Activated CD4-positive, alpha-beta memory T cell treated with anti-CD3 and anti-CD28 coated beads, Interleukin-2, amount 10 ng/mL, durations not matched to agents 7 days and 5 days (primary cell): ENCODE data around the gene ERG28. TPM values are rescaled to one million over a fixed set of nuclear protein-coding genes. Genes with fewer than 3 reads are reported as not detected.

ENCODE experiments used
- CTCF ChIA-PET: fragments of 350-600 bp; sonication (Branson Sonifier 250); formaldehyde crosslinking; loops from one replicate; lab custom pipeline; 2021; ENCODE audit warnings: antibody characterized with exemption, inconsistent platforms; lab: Charles Lee
- POLR2A ChIA-PET: fragments of 350-600 bp; sonication (Branson Sonifier 250); formaldehyde crosslinking; loops from one replicate; lab custom pipeline; 2021; ENCODE audit warnings: antibody characterized with exemption; lab: Charles Lee
- DNase-seq: peaks from one replicate; pipeline ENCODE4 v3.0.0-alpha.2; 2020
- H3K27ac Mint-ChIP-seq: one replicate; pipeline ENCODE4 v1.8.0; 2021; ENCODE audit warnings: mild to moderate bottlenecking, mixed read lengths
- H3K27me3 Mint-ChIP-seq: one replicate; pipeline ENCODE4 v1.8.0; 2021; ENCODE audit warnings: mixed read lengths
- H3K36me3 Mint-ChIP-seq: one replicate; pipeline ENCODE4 v1.8.0; 2021; ENCODE audit warnings: low read depth, mixed read lengths
- H3K4me1 Mint-ChIP-seq: one replicate; pipeline ENCODE4 v1.8.0; 2021; ENCODE audit warnings: mixed read lengths
- H3K4me3 Mint-ChIP-seq: one replicate; pipeline ENCODE4 v1.8.0; 2021; ENCODE audit warnings: mild to moderate bottlenecking, mixed read lengths
- H3K9me3 Mint-ChIP-seq: one replicate; pipeline ENCODE4 v1.8.0; 2021; ENCODE audit warnings: mixed read lengths
- total RNA-seq, 2 experiments: library from RNA; stranded (reverse); gene quantifications; one replicate each; pipeline ENCODE4 v1.2.3, GENCODE V29; 2021

Gene ERG28
- total RNA-seq, 2 experiments from 2014 or later = 26.9 to 29.4 TPM

DNA sequence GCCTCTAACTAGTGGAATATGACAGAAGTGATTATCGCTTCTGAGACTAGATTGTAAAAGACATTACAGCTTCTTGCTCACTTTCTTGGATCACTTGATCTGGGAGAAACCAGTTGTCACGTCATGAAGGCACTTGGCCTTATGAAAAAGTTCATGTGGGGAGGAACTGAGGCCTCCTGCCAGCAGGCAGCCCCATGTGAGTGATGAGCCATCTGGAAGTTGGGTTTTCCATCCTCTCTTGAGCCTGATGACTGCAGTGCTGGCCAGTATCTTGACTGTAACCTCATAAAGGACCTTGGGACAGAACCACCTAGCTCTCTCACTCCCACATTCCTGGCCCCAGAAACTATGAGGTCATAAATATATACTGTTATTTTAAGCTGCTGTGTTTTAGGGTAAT is 28.3 kb upstream of the ERG28 start:
- no peaks in the 10 kb centered on the region for H3K27me3 Mint-ChIP-seq
- peaks cover 43% of the 10 kb centered on the region for H3K36me3 Mint-ChIP-seq
- POLR2A ChIA-PET = no interaction called here
- no peaks in the 10 kb centered on the region for H3K4me1 Mint-ChIP-seq
- CTCF ChIA-PET = no interaction called here
- H3K27ac Mint-ChIP-seq = no peak overlapping the region
- H3K4me3 Mint-ChIP-seq = no peak overlapping the region
- DNase-seq = no peak
- H3K9me3 Mint-ChIP-seq = no peaks in the 10 kb centered on the region

GRCh38 chr14:75685910-75686309 is 25.2 kb upstream of the ERG28 start:
- no peak overlapping the region for H3K27ac Mint-ChIP-seq
- ChIA-PET POLR2A (no interaction called here), CTCF (no interaction called here)
- H3K36me3 Mint-ChIP-seq = peaks cover 41% of the 10 kb centered on the region
- no peak for DNase-seq
- no peaks in the 10 kb centered on the region for H3K9me3 Mint-ChIP-seq
- no peaks in the 10 kb centered on the region for H3K4me1 Mint-ChIP-seq
- H3K27me3 Mint-ChIP-seq = no peaks in the 10 kb centered on the region
- H3K4me3 Mint-ChIP-seq = no peak overlapping the region

DNA sequence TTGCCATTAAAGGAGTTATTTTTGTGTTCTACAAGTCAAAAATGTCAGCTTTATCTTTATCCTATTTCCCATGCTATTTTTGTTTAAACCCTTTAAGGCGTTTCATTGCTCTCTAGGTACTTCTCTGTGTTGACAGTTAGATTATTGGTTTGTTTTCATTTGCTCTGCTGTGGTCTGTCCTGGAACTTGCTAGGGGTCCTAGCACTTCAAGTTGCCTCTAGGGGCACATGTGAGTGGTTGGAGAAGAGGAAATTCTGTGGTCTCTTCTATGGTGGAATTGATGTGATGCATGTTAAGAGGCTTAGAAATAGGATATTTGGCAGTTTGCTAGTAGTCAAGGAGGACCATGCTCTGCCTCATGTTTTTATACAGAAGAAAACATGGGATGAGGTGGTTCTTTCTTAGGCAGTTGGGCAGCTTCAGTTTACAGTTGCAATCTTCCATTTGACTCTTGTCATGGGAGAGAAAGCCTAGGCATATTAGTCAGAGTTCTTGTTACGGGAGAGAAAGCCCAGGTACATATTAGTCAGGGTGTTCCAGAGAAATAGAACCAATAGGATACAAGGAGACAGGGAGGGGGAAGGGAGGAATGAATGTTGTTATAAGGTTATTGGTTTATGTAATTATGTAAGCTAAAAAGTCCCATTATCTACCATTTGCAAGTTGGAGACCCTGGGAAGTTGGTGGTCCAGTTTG is 14.7 kb upstream of the ERG28 start:
- Mint-ChIP-seq H3K4me1 (peaks cover 22% of the 10 kb centered on the region), H3K36me3 (peaks cover 46% of the 10 kb centered on the region), H3K27me3 (no peaks in the 10 kb centered on the region), H3K27ac (no peak overlapping the region), H3K4me3 (no peak overlapping the region), H3K9me3 (peaks cover 9% of the 10 kb centered on the region)
- no peak for DNase-seq
- POLR2A ChIA-PET = no interaction called here
- CTCF ChIA-PET = interaction anchor here (0.6 to 1.2 kb wide), 3 partner anchors 8 to 372 kb away, joined by 3 to 4 read pairs (median 3); no protein-coding TSS in a partner anchor

GRCh38 chr14:75673345-75674035 is 12.8 kb upstream of the ERG28 start:
- ChIA-PET POLR2A (interaction anchor here (1.5 kb wide), 1 partner anchor 12 kb away, joined by 4 read pairs; the partner anchor contains the start of genes ERG28 and TTLL5), CTCF (interaction anchor here (1.2 to 2.2 kb wide), 2 partner anchors 13 to 20 kb away, joined by 4 to 7 read pairs; partner anchors contain the start of genes ERG28 and TTLL5)
- Mint-ChIP-seq H3K36me3 (peaks cover 58% of the 10 kb centered on the region), H3K27ac (no peak overlapping the region), H3K4me3 (no peak overlapping the region), H3K27me3 (no peaks in the 10 kb centered on the region), H3K9me3 (peaks cover 9% of the 10 kb centered on the region), H3K4me1 (peaks cover 22% of the 10 kb centered on the region)
- no peak for DNase-seq

GRCh38 chr14:75672605-75673192 is 12.0 kb upstream of the ERG28 start:
- peaks cover 22% of the 10 kb centered on the region for H3K4me1 Mint-ChIP-seq
- ChIA-PET CTCF (interaction anchor here (1.2 to 2.2 kb wide), 2 partner anchors 12 to 19 kb away, joined by 4 to 7 read pairs; partner anchors contain the start of genes ERG28 and TTLL5), POLR2A (interaction anchor here (1.5 kb wide), 1 partner anchor 12 kb away, joined by 4 read pairs; the partner anchor contains the start of genes ERG28 and TTLL5)
- H3K36me3 Mint-ChIP-seq = peaks cover 62% of the 10 kb centered on the region
- H3K27ac Mint-ChIP-seq = no peak overlapping the region
- peaks cover 9% of the 10 kb centered on the region for H3K9me3 Mint-ChIP-seq
- H3K27me3 Mint-ChIP-seq = no peaks in the 10 kb centered on the region
- no peak for DNase-seq
- H3K4me3 Mint-ChIP-seq = no peak overlapping the region

DNA sequence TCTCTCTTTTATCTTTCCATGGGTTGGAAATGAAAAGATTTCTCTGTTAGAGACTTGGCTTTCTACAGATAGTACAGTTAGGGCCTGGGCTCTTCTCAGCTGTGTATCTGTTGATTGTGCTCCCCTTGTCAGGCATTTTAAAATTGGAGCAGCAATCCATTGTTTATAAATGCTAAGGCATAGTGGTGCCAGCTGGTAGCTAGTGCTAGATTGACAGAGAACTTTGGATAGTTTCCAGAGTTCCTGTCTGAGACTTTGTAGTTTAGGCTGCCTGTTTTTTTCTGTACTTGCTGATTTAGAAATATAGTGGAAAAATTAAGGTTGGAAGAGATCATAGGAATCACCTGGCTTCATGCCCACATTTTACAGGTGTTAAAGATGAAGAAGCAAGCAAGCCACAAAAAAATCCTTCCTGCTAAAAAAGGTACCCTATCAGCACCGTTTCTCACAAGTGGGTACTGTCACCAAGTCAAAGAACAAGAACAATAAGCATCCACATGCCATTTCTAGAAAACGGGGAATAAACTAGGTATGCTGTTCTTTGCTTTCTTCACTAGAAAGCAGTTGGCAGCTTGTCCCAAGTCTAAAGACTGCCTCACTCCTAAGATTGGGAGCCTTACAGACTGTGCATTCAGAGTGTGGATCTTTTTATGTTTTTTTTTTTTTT is 6.6 kb upstream of the ERG28 start:
- H3K9me3 Mint-ChIP-seq = peaks cover 4% of the 10 kb centered on the region
- H3K36me3 Mint-ChIP-seq = peaks cover 42% of the 10 kb centered on the region
- no peak for DNase-seq
- H3K4me3 Mint-ChIP-seq = no peak overlapping the region
- POLR2A ChIA-PET = no interaction called here
- no peak overlapping the region for H3K27ac Mint-ChIP-seq
- no peaks in the 10 kb centered on the region for H3K27me3 Mint-ChIP-seq
- peaks cover 11% of the 10 kb centered on the region for H3K4me1 Mint-ChIP-seq
- CTCF ChIA-PET = interaction anchor here (0.7 to 1.5 kb wide), 2 partner anchors 9 to 90 kb away, joined by 3 read pairs; no protein-coding TSS in a partner anchor

- Mint-ChIP-seq H3K4me3 (peak overlapping the region; percentile 34), H3K27me3 (no peaks in the 10 kb centered on the region), H3K36me3 (peaks cover 17% of the 10 kb centered on the region), H3K4me1 (peaks cover 35% of the 10 kb centered on the region), H3K9me3 (no peaks in the 10 kb centered on the region), H3K27ac (no peak overlapping the region)
- no peak for DNase-seq
- ChIA-PET CTCF (interaction anchor here (1.5 kb wide), 2 partner anchors 9 to 324 kb away, joined by 3 to 7 read pairs; no protein-coding TSS in a partner anchor), POLR2A (interaction anchor here (0.5 kb wide), 1 partner anchor 900 kb away, joined by 3 read pairs; no protein-coding TSS in a partner anchor)
Measured at GRCh38 chr14:75662966-75663365, 2.3 kb upstream of the ERG28 start.

DNA sequence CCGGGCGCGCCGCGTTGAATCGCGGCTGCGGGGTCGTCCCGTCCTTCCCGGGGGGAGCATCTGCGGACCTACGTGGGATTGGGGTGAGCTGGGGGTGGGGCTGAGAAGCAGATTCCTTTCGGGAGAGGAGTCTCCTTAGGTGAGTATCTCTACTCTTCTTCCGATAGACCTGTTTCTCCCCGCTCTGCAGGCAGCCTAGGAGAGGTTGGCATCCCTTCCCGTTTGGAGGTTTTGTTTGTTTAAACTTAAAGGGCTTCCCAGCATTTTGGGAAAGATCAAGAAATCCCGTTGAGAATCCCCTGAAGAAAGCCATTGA is 781 bp upstream of the ERG28 start:
- ChIA-PET POLR2A (interaction anchor here (1.0 to 1.9 kb wide), 3 partner anchors 12 to 140 kb away, joined by 4 to 6 read pairs (median 4); partner anchors contain the start of gene FLVCR2), CTCF (interaction anchor here (1.0 to 16.1 kb wide), 4 partner anchors 84 to 321 kb away, joined by 3 to 185 read pairs (median 5); partner anchors contain the start of gene FLVCR2)
- Mint-ChIP-seq H3K36me3 (peaks cover 14% of the 10 kb centered on the region), H3K27me3 (no peaks in the 10 kb centered on the region), H3K9me3 (no peaks in the 10 kb centered on the region), H3K4me3 (peak overlapping the region; percentile 95), H3K27ac (peak overlapping the region; percentile 90), H3K4me1 (peaks cover 36% of the 10 kb centered on the region)
- no peak for DNase-seq

DNA sequence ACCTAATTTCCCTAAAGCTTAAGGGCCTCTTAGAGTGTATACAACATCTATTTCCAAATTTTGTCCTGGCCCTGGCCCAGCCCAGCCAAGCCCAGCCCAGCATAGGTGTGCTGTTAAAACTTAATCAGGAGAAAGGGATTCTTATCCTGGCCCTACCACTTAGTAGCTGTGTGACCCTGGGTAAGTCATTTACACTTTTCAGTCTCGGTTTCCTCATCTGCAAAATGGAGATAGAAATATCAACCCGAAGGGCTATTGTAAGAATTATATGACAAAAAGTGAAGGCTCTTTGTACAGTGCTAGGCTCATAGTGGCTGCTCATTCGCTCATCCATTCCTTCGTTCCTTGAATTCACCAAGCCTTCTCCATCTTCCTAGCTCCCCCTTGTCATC is 442 bp downstream of the ERG28 start:
- H3K27me3 Mint-ChIP-seq = no peaks in the 10 kb centered on the region
- peaks cover 36% of the 10 kb centered on the region for H3K4me1 Mint-ChIP-seq
- ChIA-PET CTCF (interaction anchor here (0.8 to 16.1 kb wide), 6 partner anchors 10 to 117 kb away, joined by 3 to 185 read pairs (median 6); partner anchors contain the start of gene FLVCR2), POLR2A (interaction anchor here (0.8 to 1.9 kb wide), 5 partner anchors 9 to 139 kb away, joined by 3 to 6 read pairs (median 4); partner anchors contain the start of gene FLVCR2)
- peak overlapping the region; percentile 90 for H3K27ac Mint-ChIP-seq
- no peak for DNase-seq
- peaks cover 24% of the 10 kb centered on the region for H3K36me3 Mint-ChIP-seq
- H3K4me3 Mint-ChIP-seq = peak overlapping the region; percentile 95
- no peaks in the 10 kb centered on the region for H3K9me3 Mint-ChIP-seq

GRCh38 chr14:75658957-75659356 is 1.7 kb downstream of the ERG28 start:
- Mint-ChIP-seq H3K4me3 (no peak overlapping the region), H3K4me1 (peaks cover 36% of the 10 kb centered on the region), H3K36me3 (peaks cover 32% of the 10 kb centered on the region), H3K27ac (no peak overlapping the region), H3K9me3 (no peaks in the 10 kb centered on the region), H3K27me3 (no peaks in the 10 kb centered on the region)
- no peak for DNase-seq
- CTCF ChIA-PET = interaction anchor here (16.1 kb wide), 1 partner anchor 82 kb away, joined by 185 read pairs; the partner anchor contains the start of gene FLVCR2
- POLR2A ChIA-PET = no interaction called here

DNA sequence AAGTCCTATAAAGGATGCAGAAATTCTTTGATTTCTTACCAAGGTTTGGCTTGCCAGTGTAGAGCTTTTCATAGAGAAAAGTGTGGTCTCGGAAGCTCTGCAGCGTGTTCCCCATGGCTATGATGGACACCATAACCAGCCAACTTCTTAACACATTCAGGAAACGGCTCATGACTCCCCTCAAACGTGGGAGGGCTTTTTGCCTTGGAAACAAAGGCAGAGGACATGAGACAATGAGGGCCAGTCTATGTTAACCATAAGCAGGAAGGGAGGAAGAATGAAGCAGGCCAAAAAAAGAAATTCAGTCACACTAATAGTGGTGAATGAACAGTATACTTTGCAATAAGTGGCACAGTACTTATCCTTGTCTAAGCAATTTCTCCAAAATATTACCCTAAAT is 3.3 kb downstream of the ERG28 start:
- Mint-ChIP-seq H3K27me3 (no peaks in the 10 kb centered on the region), H3K4me1 (peaks cover 31% of the 10 kb centered on the region), H3K4me3 (no peak overlapping the region), H3K27ac (no peak overlapping the region), H3K36me3 (peaks cover 39% of the 10 kb centered on the region), H3K9me3 (no peaks in the 10 kb centered on the region)
- no peak for DNase-seq
- CTCF ChIA-PET = interaction anchor here (0.7 to 16.1 kb wide), 2 partner anchors 80 to 148 kb away, joined by 3 to 185 read pairs; partner anchors contain the start of gene FLVCR2
- POLR2A ChIA-PET = interaction anchor here (1.3 to 1.5 kb wide), 2 partner anchors 114 to 142 kb away, joined by 3 read pairs; no protein-coding TSS in a partner anchor

GRCh38 chr14:75655235-75655634 is 5.4 kb downstream of the ERG28 start:
- DNase-seq = no peak
- Mint-ChIP-seq H3K4me3 (no peak overlapping the region), H3K9me3 (no peaks in the 10 kb centered on the region), H3K4me1 (peaks cover 20% of the 10 kb centered on the region), H3K36me3 (peaks cover 44% of the 10 kb centered on the region), H3K27ac (no peak overlapping the region), H3K27me3 (no peaks in the 10 kb centered on the region)
- ChIA-PET CTCF (interaction anchor here (0.9 to 16.1 kb wide), 14 partner anchors 8 to 351 kb away, joined by 3 to 185 read pairs (median 4); partner anchors contain the start of gene FLVCR2), POLR2A (no interaction called here)
